ENCODE results near the gene C16orf90. TPM values are rescaled to one million over a fixed set of nuclear protein-coding genes. Genes with fewer than 3 reads are reported as not detected.
"Not testable (repeated sequence)": the region's sequence is repeated elsewhere in the genome, so short reads cannot be mapped to it uniquely, and the experiment has no call there.

C16orf90 gene
- total RNA-seq, 1 donor from 2014 or later: not detected

DNA sequence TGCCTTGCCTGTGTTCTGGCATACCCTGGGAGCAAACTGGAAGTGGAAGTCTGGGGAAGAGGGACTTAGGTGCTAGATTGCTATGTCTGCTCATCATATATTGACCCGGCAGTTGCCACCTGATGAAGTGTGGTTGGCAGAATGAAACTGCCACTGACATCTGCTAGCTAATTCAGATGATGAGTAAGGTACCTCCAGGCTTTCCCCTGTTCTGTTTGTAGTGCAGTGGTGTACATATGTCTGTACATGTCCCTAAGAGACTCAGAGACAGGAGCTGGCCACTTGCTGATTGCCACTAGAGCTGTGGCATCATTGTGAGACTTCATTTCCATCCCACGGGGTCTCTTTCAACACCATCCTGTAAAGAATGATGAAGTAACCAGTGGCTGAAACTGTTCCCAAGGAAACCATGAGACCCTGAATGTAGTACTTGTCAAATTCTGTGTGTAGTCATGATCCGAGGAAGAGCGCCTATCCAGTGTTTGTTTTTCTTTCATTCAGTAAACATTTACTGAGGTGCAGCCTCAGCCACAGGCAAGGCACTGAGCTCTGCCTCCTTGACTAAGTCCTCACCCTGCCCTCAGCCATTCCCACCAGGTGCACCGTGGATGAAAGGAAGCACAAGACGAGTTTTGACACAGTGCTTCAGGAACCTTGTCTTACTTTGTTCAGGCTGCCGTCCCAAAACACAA is 18.7 kb upstream of the C16orf90 start:
- DNase-seq (ENCODE audit: low read depth): no peak

DNA sequence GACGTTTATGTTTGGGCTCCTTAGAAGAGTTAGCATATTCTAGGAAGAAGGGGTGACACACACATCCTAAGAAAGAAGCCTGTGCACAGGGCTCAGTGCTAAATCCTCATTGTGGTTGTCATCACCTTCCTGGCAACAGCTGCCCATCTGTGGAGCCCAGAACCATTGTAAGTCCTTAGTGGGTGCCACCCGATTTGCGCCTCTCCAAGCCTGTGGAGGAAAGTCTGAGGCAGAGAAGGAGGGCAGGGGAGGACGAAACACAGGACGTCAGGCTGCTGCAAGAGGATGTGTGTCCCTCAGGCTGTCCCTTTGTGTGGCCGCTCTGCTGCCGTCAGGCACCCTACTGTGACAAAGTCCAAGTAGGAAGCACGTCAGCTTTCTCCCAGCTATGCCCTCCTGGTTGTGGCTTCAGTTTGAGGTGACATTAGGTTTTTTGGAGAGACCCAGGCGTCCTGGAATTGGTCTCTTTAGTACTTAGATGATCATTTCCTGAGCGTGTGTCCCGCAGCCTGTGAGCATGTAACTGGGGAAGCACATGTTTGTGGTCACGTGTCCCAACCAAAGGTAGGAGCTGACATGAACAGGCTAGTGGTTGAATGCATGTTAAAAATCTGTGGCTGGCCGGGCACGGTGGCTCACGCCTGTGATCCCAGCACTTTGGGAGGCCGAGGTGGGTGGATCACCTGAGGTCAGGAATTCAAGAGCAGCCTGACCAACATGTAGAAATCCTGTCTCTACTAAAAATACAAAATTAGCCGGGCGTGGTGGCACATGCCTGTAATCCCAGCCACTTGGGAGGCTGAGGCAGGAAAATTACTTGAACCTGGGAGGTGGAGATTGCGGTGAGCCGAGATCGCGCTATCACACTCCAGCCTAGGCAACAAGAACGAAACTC is 16.2 kb upstream of the C16orf90 start:
- DNase-seq (ENCODE audit: low read depth): peak; percentile 32

DNA sequence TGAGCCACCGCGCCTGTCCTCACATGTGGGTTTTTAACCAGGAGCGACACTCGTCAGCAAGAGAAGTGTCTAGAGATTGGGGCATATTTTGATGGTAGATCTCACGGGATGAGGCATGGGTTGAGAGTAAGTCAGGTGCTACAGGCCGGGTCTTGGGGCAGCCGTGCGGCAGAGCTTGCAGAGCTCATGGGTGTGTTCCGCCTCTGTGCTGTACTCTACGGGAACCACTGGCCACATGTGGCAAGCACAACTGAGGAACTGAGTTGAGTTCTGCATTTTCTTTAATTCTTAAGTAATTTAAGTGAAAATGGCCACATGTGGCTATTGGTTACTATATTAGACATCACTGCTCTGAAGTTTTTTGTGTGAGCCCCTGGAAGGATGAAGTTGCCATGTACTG is 15.1 kb upstream of the C16orf90 start:
- DNase-seq (ENCODE audit: low read depth): no peak

GRCh38 chr16:3509470-3509928 is 14.2 kb upstream of the C16orf90 start:
- DNase-seq (ENCODE audit: low read depth): peak; percentile 20

DNA sequence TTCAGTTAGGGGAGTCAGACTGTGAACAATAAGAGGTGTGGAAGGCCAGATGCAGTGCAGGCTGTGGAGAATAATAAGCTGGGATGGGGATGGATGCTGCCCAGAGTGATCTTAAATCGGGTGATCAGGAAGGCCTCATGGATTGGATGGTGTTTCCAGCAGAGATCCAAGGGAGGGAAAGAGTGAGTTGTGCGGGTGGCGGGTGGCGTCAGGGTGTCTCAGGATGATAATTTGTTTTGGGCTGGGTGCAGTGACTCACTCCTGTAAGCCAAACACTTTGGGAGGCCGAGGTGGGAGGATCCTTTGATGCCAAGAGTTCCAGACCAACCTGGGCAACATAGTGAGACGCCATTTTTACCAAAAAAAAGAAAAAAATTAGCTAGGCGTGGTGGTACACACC is 13.4 kb upstream of the C16orf90 start:
- DNase-seq (ENCODE audit: low read depth): no peak

GRCh38 chr16:3503523-3503922 is 8.2 kb upstream of the C16orf90 start:
- no peak for DNase-seq (ENCODE audit: low read depth)

DNA sequence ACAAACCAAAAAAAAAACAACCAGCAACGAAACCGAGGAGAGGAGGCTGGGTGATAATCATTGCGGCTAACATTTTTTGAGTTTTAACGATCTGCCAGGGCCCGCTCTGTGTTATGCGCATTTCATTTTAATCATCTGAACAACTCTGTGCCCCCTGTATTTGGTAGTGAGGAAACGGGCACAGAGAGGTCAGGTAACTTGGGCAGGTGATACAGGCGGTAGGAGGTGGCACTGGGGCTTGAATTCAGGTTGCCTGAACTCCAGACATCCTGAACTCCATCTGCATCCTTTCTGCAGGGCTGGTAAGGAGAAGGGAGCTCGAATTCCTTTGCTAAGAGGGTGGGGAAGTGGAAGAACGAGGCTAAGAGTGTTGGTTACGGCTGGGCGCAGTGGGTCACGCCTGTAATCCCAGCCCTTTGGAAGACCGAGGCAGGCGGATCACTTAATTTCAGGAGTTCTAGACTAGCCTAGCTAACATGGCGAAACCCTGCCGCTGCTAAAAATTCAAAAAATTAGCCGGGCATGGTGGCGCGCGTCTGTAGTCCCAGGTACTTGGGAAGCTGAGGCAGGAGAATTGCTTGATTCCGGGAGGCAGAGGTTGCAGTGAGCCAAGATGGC is 6.6 kb upstream of the C16orf90 start:
- DNase-seq (ENCODE audit: low read depth): no peak

DNA sequence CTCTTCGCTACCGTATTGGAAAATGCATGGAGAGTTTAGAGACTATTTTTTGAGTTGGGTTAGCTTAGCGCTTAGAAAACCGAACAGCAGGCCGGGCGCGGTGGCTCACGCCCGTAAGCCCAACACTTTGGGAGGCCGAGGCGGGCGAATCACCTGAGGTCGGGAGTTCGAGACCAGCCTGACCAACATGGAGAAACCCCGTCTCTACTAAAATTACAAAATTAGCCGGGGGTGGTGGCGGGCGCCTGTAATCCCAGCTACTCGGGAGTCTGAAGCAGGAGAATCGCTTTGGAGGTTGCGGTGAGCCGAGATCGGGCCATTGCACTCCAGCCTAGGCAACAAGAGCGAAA is 6.1 kb upstream of the C16orf90 start:
- not testable (repeated sequence) for DNase-seq (ENCODE audit: low read depth)

- DNase-seq (ENCODE audit: low read depth): no peak
Measured at GRCh38 chr16:3498988-3499387, 3.7 kb upstream of the C16orf90 start.

- DNase-seq (ENCODE audit: low read depth): no peak
Measured at GRCh38 chr16:3497771-3498170, 2.5 kb upstream of the C16orf90 start.

GRCh38 chr16:3496386-3496785 is 1.1 kb upstream of the C16orf90 start:
- DNase-seq (ENCODE audit: low read depth): no peak

DNA sequence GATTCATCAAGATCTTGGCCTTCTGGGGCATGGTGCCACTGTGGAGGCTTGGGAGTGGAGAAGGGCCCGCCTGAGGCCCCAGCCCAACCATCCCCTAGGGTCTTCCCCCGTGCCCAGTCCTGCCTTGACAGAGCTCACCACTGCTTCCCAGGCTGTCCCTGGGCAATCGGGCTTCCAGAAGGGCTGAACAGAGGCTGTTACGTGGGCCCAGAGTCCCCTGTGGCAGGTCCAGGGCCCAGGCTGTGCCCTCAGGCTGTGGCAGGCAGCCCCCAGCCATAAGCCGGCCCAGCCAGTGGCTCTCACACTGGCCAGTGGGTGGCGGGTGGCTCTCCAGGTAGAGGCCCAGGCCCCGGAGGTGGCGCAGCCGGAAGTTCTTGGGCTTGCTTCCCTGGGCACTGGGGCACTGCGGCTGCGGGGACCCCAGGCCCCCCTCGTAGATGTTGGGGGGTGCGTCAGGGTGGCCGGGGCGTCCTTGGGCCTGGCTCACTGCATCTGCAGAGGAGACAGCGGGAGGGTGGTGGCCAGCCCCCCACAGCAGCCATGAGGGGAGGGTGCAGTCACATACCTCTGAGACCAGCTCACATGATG is 809 bp downstream of the C16orf90 start:
- no peak for DNase-seq (ENCODE audit: low read depth)

- no peak for DNase-seq (ENCODE audit: low read depth)
Measured at GRCh38 chr16:3492356-3492755, 2.9 kb downstream of the C16orf90 start.

DNA sequence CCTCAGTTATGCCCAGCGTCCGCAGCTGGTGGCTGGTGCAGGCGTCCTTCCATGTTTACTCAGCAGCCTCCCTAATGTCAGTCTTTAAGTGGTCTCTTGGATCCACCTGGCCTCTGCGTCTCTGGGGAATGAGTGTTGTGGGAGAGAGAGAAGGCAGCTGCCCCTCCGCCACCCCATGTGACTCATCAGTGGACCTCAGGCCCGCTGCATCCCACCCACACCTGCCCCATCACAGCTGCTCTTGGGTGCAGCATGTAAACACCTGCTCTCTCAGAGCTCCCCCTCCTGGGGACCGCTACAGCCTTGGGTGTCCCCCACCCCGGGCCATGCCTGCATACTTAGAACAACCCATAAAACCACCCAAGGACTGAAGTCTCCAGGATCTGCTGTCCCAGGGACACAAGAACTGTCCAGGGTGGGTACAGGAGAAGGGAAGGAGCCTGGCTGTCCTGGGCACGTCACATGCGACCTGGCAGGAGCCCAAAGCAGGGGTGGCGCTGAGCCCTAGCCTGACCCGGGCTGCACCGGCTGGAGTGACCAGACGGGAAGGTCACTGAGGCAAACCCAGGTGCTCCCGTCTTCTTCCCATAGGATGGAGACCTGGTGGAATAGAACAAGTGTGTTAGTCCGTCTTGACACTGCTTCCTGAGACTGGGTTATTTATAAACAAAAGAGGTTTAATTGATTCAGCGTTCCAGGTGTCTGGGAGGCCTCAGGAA is 4.2 kb downstream of the C16orf90 start:
- peak; percentile 99 for DNase-seq (ENCODE audit: low read depth)

GRCh38 chr16:3488801-3489200 is 6.5 kb downstream of the C16orf90 start:
- peak; percentile 95 for DNase-seq (ENCODE audit: low read depth)

GRCh38 chr16:3487521-3488410 is 7.5 kb downstream of the C16orf90 start:
- DNase-seq (ENCODE audit: low read depth): peak; percentile 57

GRCh38 chr16:3486506-3487215 is 8.6 kb downstream of the C16orf90 start:
- DNase-seq (ENCODE audit: low read depth): peak; percentile 49

DNA sequence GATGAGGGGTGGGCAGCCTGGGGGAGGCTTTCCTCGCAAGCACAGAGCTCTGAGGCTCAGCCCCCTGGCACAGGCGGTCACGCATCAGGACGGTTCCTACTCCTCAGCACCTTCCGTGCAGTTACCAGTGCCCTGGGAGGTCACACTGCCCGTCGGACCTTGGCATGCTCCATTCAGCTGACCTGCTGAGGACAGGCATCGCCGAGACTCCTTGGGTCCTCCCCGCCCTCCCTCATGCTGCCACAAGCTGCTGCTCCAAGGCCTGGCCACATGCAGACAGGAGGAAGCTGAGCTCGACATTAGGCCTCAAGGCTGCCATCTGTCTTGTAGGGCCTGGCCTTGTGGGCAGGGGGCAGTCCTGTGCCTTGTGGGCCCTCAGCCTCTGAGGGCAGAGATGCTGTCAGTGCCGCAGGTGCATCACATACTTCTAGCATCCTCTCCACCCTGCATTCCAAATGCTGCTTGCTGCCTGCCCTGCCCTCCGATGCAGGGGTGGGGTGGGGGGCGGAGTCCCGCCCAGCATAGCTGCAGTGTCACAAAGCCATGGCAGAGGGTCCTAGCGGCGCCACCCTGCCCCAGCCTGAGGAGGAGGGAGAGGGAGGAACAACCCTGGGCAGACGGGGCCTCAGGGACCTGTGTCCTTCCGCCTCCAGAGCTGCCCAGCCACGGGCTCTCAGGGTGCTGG is 9.3 kb downstream of the C16orf90 start:
- DNase-seq (ENCODE audit: low read depth): peak; percentile 22

All from myocyte (in vitro differentiated cells).